AG20443 (cell line): ENCODE results near the gene CCDC180.
"Not testable (repeated sequence)": the region's sequence is repeated elsewhere in the genome, so short reads cannot be mapped to it uniquely, and the experiment has no call there.

Experiments
- DNase-seq: peaks from one replicate; pipeline ENCODE4 v3.0.0; 2012; ENCODE audit warnings: low spot score, mixed read lengths

CCDC180 gene

DNA sequence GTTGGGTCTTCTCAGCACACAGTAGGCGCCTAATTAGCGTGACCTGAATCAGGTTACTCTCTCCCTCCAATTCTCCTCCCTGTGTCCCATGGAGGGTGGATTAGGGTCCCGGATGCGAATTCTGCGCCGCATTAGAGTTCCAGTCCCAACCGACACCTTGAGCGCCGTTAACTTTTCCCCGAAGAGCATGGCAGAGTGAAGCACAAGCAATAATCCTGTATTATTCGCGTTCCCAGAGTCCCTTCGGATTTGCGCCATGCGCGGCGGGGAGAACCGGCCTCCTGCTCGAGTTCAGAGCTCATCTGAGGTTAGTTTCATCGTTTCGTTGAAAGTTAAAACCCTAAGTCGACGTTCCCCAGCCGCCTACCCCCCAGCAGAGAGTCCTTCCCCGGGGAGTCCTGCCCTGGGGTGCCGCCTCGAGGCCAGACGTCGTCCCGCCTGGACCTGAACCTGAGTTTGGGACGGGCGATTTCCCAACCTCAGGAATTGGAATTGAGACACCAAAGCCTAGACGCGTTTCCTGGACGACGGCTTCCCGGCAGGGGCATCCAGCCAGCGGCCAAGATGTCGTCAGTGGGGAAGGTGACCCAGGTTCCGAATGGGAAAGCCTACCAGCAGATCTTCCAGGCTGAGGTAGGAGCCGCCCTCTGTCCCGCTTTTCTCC lies at the start of gene CCDC180:
Gene CCDC180 (plus strand): TSS at position 160 of the 664 bp plus-strand sequence. CDS start 405 bp downstream, at position 565.
- no peak for DNase-seq

DNA sequence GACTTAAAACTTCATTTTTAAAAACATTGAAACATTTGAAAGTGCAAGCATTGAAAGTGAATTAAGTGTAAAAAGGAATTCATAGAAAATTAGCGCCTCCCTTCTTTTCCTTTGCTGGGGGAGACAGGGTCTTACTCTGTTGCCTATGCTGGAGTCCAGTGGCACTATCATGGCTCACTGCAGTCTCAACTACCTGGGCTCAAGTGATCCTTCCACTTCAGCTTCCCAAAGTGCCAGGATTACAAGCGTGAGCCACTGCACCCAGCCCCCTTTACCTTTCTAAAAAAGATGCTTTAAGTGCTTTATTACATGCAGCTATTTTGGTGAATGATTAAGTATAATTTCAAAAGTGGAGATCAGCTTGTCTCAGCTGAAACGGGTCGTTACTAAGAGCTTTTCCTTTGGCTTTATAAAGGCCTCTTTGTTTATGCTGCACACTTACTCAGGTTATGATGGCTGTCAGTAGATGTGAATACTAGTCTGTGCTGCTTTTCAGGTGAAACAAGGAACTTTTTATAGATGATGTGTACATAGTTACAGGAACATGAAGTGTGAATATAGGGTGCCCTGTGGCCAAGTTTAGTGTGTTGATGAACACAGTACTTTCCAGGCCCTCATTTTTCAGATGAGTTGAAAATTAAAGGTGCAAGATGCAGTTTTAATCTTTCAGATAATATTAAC lies 47.5 kb upstream of the CCDC180 start:
- not testable (repeated sequence) for DNase-seq

DNA sequence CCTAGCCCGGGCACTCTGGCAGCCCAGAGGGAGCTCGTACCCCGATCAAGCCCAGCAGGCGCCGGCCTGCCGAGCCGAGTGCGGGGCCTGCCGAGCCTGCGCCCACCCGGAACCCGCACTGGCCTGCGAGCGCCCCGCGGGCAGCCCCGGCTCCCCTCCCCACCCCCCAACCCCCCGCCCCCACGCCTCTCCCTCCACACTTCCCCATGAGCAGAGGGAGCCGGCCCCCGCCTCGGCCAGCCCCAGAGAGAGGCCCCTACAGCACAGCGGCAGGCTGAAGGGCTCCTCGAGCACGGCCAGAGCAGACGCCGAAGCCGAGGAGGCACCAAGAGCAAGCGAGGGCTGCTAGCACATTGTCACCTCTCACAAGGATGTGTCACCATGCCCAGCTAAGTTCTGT lies 36.2 kb upstream of the CCDC180 start:
- DNase-seq, result no peak

GRCh38 chr9:97272072-97272471 lies 35.4 kb upstream of the CCDC180 start:
- no peak for DNase-seq

DNA sequence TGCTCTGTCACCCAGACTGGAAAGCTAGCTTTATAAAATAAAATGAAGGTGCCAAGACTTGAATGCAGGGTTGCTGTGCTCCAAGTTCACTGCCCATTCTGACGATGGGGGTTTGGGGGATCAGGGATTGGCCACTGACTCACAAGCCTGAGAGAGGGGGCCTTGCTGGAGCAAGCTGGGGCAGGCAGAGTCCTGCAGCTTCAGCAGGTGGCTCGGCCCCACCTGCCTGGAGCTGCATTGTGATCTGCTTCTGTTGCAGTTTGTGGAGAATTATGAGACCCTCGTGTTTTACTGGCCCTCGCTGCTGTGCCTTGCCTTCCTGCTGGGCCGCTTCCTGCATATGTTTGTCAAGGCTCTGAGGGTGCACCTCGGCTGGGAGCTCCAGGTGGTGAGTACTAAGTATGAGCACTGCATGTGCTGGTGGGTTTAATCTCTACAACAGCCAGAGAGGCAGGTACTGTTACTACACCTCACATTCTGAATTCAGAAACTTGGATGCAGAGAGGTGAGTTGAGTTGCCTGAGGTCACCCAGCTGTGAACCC lies 31.1 kb upstream of the CCDC180 start:
- no peak for DNase-seq

GRCh38 chr9:97277953-97278352 lies 29.5 kb upstream of the CCDC180 start:
- no peak for DNase-seq

DNA sequence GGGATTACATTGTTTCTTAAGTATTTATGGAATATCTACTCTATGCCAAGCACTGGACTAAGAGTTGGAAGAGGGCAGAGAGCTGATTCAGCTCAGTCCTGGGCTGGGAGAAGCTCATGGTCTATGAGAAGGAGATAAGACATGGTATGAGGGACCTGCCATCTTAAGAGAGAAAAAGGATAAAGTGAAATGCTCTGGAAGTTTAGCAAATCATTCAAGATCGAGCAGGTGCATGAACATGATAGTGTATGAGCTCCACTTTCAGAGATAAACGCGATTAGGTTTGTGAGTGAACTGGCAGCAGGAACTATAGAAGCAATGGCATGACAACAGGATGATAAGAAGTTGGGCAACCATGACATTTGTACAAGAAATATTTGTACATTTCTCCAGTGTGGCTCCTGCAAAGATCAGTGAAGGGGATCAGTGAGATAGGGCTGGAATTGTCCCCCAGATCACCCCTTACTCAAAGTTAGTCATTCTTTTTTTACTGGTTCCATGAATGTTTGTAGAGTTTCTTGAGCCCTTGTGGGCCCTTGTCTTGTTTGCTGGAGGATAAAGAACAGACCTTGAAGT lies 26.6 kb upstream of the CCDC180 start:
- no peak for DNase-seq

DNA sequence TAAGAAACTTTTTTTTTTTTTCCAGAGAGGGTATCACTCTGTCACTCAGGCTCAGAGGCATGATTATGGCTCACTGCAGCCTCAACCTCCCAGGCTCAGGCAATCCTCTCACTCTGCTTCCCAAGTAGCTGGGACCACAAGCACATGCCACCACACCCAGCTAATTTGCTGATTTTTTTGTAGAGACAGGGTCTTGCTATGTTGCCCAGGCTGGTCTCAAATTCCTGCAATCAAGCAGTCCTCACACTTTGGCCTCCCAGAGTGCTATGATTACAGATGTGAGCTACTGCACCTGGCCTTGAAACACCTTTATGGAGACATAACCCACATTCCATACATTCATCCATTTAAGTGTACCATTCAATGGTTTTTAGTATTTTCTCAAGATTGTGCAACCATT lies 23.7 kb upstream of the CCDC180 start:
- no peak for DNase-seq

DNA sequence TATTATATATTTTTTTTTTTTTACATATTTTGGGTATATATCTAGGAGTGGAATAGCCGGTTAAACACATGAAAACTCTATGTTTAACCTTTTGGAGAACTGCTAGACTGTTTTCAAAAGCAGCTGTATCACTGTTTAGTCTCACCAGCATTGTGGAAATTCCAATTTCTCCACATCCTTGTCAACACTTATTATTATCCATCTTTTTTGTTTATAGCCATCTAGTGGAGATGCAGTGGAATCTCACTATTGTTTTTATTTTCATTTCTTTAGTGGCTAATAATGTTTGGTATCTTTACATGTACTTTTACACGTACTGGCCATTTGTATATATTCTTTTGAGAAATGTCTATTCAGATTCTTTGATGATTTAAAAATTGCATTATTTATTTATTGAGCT lies 22.7 kb upstream of the CCDC180 start:
- DNase-seq, result no peak

DNA sequence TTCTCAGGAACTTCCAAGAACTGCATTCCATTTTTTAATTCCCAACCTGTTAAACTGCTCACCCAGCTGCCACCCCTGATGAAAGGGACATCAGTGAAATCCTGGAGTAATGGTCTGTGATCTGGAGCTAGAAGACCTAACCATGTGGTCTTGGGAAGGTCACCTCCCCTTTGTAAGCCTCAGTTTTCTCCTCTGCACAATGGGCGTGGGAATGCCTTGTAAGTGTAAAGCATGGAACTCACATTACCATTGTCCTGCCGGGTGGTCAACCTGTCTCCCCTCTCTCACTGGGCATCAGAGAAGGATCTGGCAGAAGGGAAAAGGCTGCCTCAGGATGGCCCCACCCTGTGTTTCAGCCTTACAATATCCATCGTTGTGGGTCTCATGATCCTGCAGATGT lies 15.3 kb upstream of the CCDC180 start:
- no peak for DNase-seq

GRCh38 chr9:97293207-97293721 lies 14.2 kb upstream of the CCDC180 start:
- DNase-seq, result peak; percentile 37

DNA sequence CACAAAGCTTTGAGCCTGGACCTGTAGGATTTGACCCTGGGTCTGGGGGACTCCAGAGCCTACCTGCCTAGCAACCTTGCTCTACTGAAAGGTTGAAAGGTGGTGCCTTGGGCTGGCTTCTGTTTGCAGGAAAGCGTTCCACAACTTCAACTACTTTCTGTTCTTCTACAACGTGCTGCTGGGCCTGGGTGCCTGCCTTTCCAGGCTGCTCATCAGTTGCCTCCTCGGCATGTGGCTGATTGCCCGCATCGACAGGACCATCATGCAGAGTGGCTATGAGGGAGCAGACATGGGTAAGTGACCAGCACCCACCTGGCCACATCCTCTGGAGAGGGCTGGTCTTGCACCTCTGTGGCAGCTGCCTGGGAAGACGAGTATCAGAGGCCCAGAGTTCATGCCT lies 13.6 kb upstream of the CCDC180 start:
- no peak for DNase-seq

DNA sequence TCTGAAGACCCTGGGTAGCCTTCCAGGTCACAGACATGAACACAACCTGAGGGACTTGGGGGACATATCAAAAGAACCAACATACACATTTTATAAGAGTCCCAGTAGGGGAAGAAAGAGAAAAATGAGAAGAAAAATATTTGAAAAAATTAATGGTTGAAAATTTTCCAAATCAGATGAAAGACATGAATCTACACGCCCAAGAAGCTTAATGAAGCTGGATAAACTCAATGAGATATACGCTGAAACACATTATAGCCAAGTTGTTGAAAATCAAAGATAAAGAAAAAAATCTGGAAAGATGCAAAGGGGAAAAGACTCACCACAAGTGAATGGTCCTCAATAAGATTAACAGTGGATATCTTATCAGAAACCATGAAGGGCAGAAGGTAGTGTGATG lies 9.6 kb upstream of the CCDC180 start:
- DNase-seq, result no peak

- DNase-seq, result no peak
Observed at GRCh38 chr9:97299809-97300414, 7.5 kb upstream of the CCDC180 start.

DNA sequence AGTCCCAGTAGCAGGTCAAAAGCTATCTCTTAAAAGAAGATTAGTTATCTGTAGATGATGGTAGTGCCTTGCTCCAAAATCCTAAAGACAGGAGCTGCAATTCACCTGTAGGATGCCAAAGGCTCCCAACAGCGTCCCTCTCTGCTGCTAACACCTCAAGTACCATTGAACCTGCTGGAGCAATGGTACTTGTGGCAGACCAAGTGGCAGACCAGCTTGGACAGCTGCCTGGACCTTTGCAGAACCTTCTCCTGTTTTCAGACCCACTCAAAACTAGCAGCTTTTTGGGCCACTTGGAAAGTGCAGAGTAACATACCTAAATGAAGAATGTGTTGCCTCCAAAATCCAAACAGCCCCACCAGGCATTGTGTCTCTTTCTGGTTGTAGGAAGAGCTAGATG lies 6.9 kb upstream of the CCDC180 start:
- DNase-seq, result no peak

DNA sequence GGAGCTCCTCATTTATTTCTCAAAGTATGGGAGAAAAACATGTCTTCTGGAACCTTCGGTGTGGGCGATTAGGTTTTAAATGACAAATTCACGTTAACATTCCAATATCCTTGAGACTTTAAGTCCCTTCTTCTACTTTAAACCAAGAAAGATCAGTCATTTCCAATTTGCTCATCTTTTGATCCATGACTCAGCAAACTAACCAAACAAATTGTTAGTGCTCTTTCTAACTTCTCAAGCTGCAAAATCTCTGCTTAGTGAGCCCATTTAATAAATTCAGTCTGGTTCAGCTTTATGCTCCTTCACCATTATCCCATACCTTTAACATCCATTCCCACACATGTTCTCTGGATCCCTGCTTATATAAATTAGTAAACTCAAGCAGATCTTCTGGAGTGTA lies 5.5 kb upstream of the CCDC180 start:
- DNase-seq, result no peak

GRCh38 chr9:97304586-97304985 lies 2.9 kb upstream of the CCDC180 start:
- no peak for DNase-seq

- no peak for DNase-seq
Observed at GRCh38 chr9:97305501-97306298, 1.8 kb upstream of the CCDC180 start.

GRCh38 chr9:97307091-97307490 lies 368 bp upstream of the CCDC180 start:
- peak; percentile 72 for DNase-seq

DNA sequence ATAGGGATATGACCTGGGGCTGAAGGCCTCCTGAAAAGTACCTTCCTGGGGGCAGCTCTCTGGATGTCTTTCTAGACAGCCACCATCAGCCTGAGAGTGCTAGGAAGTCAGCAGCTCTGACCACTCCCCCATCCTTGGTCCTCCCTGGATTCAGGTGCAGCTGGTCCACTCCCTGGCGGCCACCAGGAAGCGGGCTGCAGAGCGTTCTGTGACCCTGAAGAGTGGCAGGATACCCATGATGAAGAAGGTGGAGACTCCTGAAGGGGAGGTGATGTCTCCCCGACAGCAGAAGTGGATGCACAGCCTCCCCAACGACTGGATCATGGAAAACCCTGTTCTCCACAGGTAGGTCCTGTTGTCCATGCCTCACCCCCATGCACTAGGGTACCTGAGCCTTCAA lies 1.8 kb downstream of the CCDC180 start:
- peak; percentile 3 for DNase-seq

GRCh38 chr9:97310023-97310422 lies 2.6 kb downstream of the CCDC180 start:
- DNase-seq, result no peak

GRCh38 chr9:97310896-97311295 lies 3.4 kb downstream of the CCDC180 start:
- no peak for DNase-seq
